Endothelial cell of umbilical vein (primary cell): Measurements from ENCODE around the gene ADAM22. TPM values are rescaled to one million over a fixed set of nuclear protein-coding genes. Genes with fewer than 3 reads are reported as not detected.

Experiments
- BruUV-seq: library from RNA; stranded (reverse); fragments of 400-500 nt; replicated peaks from 2 replicates; lab custom pipeline; 2021; lab: Mats Ljungman, UMichigan
- CTCF ChIA-PET: fragments of 300-600, 350-600 bp; sonication (Branson Sonifier 250); formaldehyde crosslinking; loops from one replicate; lab custom pipeline; 2021; ENCODE audit warnings: antibody characterized with exemption, inconsistent platforms; lab: Charles Lee
- POLR2A ChIA-PET: fragments of 300-600, 350-600 bp; sonication (Branson Sonifier 250); formaldehyde crosslinking; loops from one replicate; lab custom pipeline; 2021; ENCODE audit warnings: antibody characterized with exemption, inconsistent platforms; lab: Charles Lee
- DNase-seq: peaks from one replicate; pipeline ENCODE4 v3.0.0-alpha.2; 2011; ENCODE audit warnings: low read depth, low spot score
- FAIRE-seq: peaks from 2 replicates; lab custom pipeline; 2011; peaks lifted over from hg19 to GRCh38; lab: Jason Lieb, UNC
- H2AFZ ChIP-seq: 2 replicates; pipeline ENCODE4 v1.6.0; 2012; ENCODE audit warnings: low read depth, low read length, control low read depth, inconsistent platforms
- H3K27ac ChIP-seq: 2 replicates; pipeline ENCODE4 v1.5.1; 2011; ENCODE audit warnings: low read depth, mild to moderate bottlenecking, control low read depth, low read length, moderate library complexity; ENCODE audit not compliant: insufficient read depth
- H3K27me3 ChIP-seq, 2 experiments: 2 replicates each; pipeline versions ENCODE4 v1.6.0 to v1.6.1; 2011; ENCODE audit warnings: low read length in 2 of 2, mixed read lengths in 1 of 2; ENCODE audit not compliant: control insufficient read depth in 2 of 2, insufficient read depth in 2 of 2
- H3K36me3 ChIP-seq, 2 experiments: 2 replicates in 1 of 2; 3 replicates in 1 of 2; pipeline ENCODE4 v1.5.1; 2011; ENCODE audit warnings: low read length in 2 of 2, mild to moderate bottlenecking in 1 of 2, moderate library complexity in 1 of 2; ENCODE audit not compliant: control insufficient read depth in 2 of 2, insufficient read depth in 2 of 2; ENCODE audit errors: extremely low read depth in 1 of 2
- H3K4me1 ChIP-seq: 3 replicates; pipeline ENCODE4 v1.5.1; 2011; ENCODE audit warnings: mild to moderate bottlenecking, low read length; ENCODE audit not compliant: control insufficient read depth, insufficient read depth; ENCODE audit errors: extremely low read depth
- H3K4me2 ChIP-seq: 2 replicates; pipeline ENCODE4 v1.6.1; 2011; ENCODE audit warnings: low read length, control low read depth, mixed read lengths; ENCODE audit not compliant: insufficient read depth
- H3K4me3 ChIP-seq, 3 experiments: fragments of 200-600 bp in 1 of 3; sonication (generic), shearing (Covaris generic) in 1 of 3; replicated peaks in 1 of 3; 2 replicates each; pipeline ENCODE4 v1.5.1; 2011 to 2016; ENCODE audit warnings: control low read depth in 3 of 3, low read length in 3 of 3, mild to moderate bottlenecking in 2 of 3, inconsistent platforms in 1 of 3, low read depth in 1 of 3, moderate library complexity in 1 of 3; ENCODE audit not compliant: insufficient read depth in 1 of 3
- H3K79me2 ChIP-seq: 2 replicates; pipeline ENCODE4 v1.6.0; 2012; ENCODE audit warnings: low read length, inconsistent platforms; ENCODE audit not compliant: control insufficient read depth, insufficient read depth
- H3K9ac ChIP-seq: replicated peaks from 2 replicates; pipeline ENCODE3; 2011; ENCODE audit warnings: low read length, control low read depth; ENCODE audit not compliant: insufficient read depth; ENCODE audit errors: extremely low read depth
- H3K9me1 ChIP-seq: replicated peaks from 3 replicates; pipeline ENCODE4 v1.6.0; 2011; ENCODE audit warnings: mild to moderate bottlenecking, low read length; ENCODE audit not compliant: control insufficient read depth, insufficient read depth; ENCODE audit errors: extremely low read depth
- H3K9me3 ChIP-seq: replicated peaks from 2 replicates; pipeline ENCODE4 v1.5.1; 2012; ENCODE audit warnings: low read length, inconsistent platforms; ENCODE audit not compliant: control insufficient read depth, insufficient read depth
- H4K20me1 ChIP-seq: replicated peaks from 2 replicates; pipeline ENCODE3; 2011; ENCODE audit warnings: mild to moderate bottlenecking, low read length; ENCODE audit not compliant: control insufficient read depth, insufficient read depth; ENCODE audit errors: extremely low read depth
- EZH2 ChIP-seq: IDR thresholded peaks from 2 replicates; pipeline ENCODE4 v1.6.1; 2012; ENCODE audit warnings: borderline replicate concordance, low read depth, mild to moderate bottlenecking, moderate library complexity, low read length, inconsistent platforms; ENCODE audit not compliant: severe bottlenecking
- GATA2 ChIP-seq: IDR thresholded peaks from 2 replicates; pipeline ENCODE4 v1.7.0; 2011; ENCODE audit warnings: low read depth, mild to moderate bottlenecking, moderate library complexity, mixed read lengths, low read length; ENCODE audit not compliant: insufficient read length, insufficient read depth
- MYC ChIP-seq: IDR thresholded peaks from one replicate; pipeline ENCODE4 v1.6.1; 2011; ENCODE audit warnings: mild to moderate bottlenecking, low read depth, low read length
- dilution Hi-C: fragments of 300-500 bp; cut with MboI; formaldehyde crosslinking; loops from one replicate; pipeline ENCODE4 v1.15.0; 2019; ENCODE audit warnings: low sequenced_read_pairs; ENCODE audit not compliant: extremely low pct_ligation_motif_present
- intact Hi-C: fragments of 100-400 bp; cut with micrococcal nuclease; formaldehyde crosslinking; loops from one replicate; pipeline ENCODE4 v1.10.0; 2022
- polyA plus RNA-seq, 4 experiments: library from polyadenylated mRNA; depleted of rRNA in 3 of 4; stranded (reverse) in 3 of 4; unstranded in 1 of 4; fragments of >200 nt; gene quantifications; 2 replicates each; pipeline versions ENCODE4 v1.2.1 to v1.2.3, GENCODE V29; 2011 to 2012; ENCODE audit warnings: missing spikeins in 1 of 4
- total RNA-seq: library from RNA; stranded (reverse); gene quantifications from 2 replicates; pipeline ENCODE4 v1.2.3, GENCODE V29; 2021
- TF ChIP-seq, protein P1 (sequence below), 2 donors: IDR thresholded peaks; 1 replicate in 1 of 2; 2 replicates in 1 of 2; pipeline ENCODE4 v1.5.1; 2011; ENCODE audit warnings: low read length in 2 of 2, mild to moderate bottlenecking in 2 of 2, moderate library complexity in 2 of 2, control low read depth in 1 of 2, inconsistent platforms in 1 of 2, low read depth in 1 of 2; ENCODE audit not compliant: insufficient read depth in 1 of 2; ENCODE audit errors: extremely low read depth in 1 of 2

Gene ADAM22
- total and polyA plus RNA-seq, 2 donors (not counting 3 experiments of a cell fraction or from before 2014, with no cell fraction given): 0.33 to 0.53 TPM

DNA sequence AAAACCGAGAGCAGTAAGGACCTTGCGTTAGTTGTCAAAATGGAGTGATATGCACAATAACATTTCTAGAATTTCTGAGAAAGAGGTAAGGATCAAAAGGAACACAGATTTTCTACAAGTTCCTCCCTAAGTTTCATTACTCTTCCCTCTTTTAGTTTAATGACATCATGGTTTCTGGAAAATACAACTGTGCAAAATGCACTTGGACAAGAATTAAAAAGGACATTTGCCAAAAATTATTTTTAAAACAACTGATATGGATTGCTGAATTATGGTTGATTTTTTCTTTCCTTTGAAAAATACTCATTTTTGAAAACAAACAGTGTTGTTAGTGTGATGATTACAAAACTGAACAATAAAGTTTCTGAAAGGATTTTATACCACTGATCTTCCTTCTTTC is 233.7 kb downstream of the ADAM22 start:
- no peak overlapping the region for H3K27ac ChIP-seq
- no peaks in the 10 kb centered on the region for H3K27me3 ChIP-seq
- DNase-seq: no peak
- H3K9ac ChIP-seq: no peak overlapping the region
- dilution Hi-C loops: no loop called here
- no peaks in the 10 kb centered on the region for H3K4me1 ChIP-seq
- H3K9me1 ChIP-seq: no peaks in the 10 kb centered on the region
- no peak overlapping the region for H3K4me3 ChIP-seq
- CTCF ChIA-PET: interaction anchor here (2.2 kb wide), 1 partner anchor 662 kb away, joined by 6 read pairs; no protein-coding TSS in a partner anchor
- no peak for TF ChIP-seq MYC
- H3K36me3 ChIP-seq: no peaks in the 10 kb centered on the region
- H3K4me2 ChIP-seq: no peak overlapping the region
- intact Hi-C loops: loop anchor here (2.0 kb wide), 1 partner anchor 369 kb away; no protein-coding TSS in a partner anchor
- H4K20me1 ChIP-seq: no peaks in the 10 kb centered on the region
- no peak overlapping the region for H2AFZ ChIP-seq
- POLR2A ChIA-PET: no interaction called here
- FAIRE-seq: no peak
- BruUV-seq: no TSS peak
- H3K79me2 ChIP-seq: no peaks in the 10 kb centered on the region
- no peaks in the 10 kb centered on the region for H3K9me3 ChIP-seq

DNA sequence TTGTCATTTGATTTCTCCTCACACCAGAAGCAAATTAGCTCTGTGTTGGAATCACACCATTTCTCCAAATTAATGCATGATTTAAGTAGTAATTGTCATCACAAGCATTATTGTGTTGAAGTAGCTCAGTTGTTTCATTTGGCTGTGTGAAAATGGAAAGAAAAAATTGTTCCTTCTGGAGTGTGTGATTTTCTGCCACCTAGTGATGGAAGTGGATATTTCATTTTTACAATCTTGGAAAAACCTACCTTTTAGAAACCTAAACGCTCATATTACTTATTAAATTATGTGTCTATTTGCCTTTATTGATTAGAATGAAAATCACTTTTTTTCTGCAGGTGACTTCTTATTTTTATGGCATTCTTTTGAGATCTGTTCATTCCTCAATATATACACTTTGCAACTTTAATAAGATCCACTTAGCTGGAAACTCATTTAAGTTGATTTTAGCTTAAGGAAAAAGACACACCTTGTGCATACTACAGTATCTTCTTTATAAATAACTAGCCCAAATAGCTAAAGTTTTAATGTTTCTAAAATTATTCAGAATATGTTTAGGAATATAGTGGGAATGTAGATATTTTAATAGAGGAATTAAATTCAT is 235.8 kb downstream of the ADAM22 start:
- CTCF ChIA-PET: interaction anchor here (0.6 to 3.9 kb wide), 33 partner anchors 8 to 730 kb away, joined by 3 to 62 read pairs (median 4); no protein-coding TSS in a partner anchor
- Histone ChIP-seq H3K9me1 (no peaks in the 10 kb centered on the region), H3K4me1 (no peaks in the 10 kb centered on the region), H3K4me3 (no peak overlapping the region), H4K20me1 (no peaks in the 10 kb centered on the region), H3K9ac (no peak overlapping the region), H3K4me2 (no peak overlapping the region), H3K79me2 (no peaks in the 10 kb centered on the region), H3K9me3 (no peaks in the 10 kb centered on the region), H2AFZ (no peak overlapping the region), H3K27me3 (no peaks in the 10 kb centered on the region), H3K27ac (no peak overlapping the region), H3K36me3 (no peaks in the 10 kb centered on the region)
- intact Hi-C loops: loop anchor here (1.0 to 2.0 kb wide), 2 partner anchors 371 to 858 kb away; no protein-coding TSS in a partner anchor
- POLR2A ChIA-PET: no interaction called here
- peak; percentile 44 for FAIRE-seq
- TF ChIP-seq, protein P1, sequence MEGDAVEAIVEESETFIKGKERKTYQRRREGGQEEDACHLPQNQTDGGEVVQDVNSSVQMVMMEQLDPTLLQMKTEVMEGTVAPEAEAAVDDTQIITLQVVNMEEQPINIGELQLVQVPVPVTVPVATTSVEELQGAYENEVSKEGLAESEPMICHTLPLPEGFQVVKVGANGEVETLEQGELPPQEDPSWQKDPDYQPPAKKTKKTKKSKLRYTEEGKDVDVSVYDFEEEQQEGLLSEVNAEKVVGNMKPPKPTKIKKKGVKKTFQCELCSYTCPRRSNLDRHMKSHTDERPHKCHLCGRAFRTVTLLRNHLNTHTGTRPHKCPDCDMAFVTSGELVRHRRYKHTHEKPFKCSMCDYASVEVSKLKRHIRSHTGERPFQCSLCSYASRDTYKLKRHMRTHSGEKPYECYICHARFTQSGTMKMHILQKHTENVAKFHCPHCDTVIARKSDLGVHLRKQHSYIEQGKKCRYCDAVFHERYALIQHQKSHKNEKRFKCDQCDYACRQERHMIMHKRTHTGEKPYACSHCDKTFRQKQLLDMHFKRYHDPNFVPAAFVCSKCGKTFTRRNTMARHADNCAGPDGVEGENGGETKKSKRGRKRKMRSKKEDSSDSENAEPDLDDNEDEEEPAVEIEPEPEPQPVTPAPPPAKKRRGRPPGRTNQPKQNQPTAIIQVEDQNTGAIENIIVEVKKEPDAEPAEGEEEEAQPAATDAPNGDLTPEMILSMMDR (IDR thresholded peaks at IDR 0.05; ENCODE audit: extremely low read depth in 1 of 2, insufficient read depth in 1 of 2, low read depth in 1 of 2, low read length in 2 of 2): peak; percentile 17 to 33
- TF ChIP-seq GATA2 (no peak), EZH2 (no peak)
- dilution Hi-C loops: no loop called here
- DNase-seq: peak; percentile 40
- BruUV-seq: no TSS peak
